GM18511 (cell line): ENCODE measurements around the gene ASCL5.

Source experiments
- ATAC-seq: cut with Tn5 transposase; IDR thresholded peaks from one replicate; pipeline ENCODE4 v1.9.1; 2021; ENCODE audit warnings: mild to moderate bottlenecking, moderate library complexity; ENCODE audit not compliant: unreplicated experiment

The ASCL5 gene

DNA sequence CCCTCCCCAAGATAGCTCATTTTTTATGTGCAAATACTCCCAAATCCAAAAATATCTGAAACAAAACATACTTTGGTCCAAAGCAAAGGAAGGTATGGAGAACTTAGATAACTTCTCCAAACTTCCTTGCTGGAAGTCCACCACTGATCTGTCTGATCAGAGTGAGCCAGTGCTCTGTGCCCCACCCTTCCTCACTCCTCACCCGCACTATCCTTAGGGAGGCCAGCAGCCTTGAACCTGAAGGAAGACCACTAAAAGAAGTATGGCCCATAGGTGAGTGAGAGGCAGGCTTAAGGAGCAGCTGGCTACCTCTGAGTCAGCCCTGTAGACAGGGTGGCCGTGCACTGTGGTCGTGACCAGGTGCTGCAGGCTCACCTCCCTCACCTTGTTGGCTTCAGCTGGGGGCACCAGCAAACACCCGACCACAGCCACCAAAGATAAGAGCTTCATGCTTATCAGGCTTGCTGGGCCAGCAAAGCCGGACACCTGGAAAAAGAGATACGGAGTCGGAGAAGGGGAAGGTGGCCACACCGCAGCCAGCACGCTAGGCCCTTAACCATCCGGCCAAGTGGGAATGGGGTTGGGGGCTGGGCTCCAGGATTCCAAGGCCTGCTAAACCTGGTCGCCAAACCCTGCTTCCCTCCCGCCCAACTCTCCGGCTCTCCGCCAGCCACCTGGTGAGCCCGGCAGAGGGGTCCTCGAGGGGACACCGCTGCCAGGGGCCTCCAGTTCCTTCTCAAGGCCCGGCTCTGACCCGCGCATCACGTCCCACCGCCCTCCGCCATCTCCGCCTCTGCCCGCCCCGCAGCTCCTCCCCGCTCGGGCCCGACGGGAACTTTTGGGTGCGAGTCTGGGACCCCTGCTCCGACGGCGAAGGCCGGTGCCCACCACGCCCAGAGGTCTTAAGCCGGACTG is 26.7 kb upstream of the ASCL5 start:
- ATAC-seq, result peak; percentile 85

DNA sequence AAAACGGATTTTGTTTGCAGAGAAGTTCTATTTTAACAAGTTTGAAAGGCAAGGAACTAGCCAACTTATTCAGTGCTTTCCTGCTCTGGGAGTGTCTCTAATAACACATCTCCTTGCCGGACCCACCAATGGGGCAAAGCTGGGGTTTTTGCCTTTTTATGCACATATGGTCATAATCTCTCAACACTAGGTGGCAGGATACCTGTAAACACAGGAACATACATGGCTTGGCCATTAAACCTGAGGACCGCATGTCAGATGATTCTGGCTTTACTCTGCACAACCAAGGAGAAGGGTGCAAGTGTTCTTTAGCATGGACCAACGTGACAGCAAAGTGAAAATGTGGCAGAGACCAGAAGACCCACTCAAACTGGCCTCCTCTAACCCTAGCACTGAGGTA is 22.4 kb upstream of the ASCL5 start:
- ATAC-seq, result no peak

DNA sequence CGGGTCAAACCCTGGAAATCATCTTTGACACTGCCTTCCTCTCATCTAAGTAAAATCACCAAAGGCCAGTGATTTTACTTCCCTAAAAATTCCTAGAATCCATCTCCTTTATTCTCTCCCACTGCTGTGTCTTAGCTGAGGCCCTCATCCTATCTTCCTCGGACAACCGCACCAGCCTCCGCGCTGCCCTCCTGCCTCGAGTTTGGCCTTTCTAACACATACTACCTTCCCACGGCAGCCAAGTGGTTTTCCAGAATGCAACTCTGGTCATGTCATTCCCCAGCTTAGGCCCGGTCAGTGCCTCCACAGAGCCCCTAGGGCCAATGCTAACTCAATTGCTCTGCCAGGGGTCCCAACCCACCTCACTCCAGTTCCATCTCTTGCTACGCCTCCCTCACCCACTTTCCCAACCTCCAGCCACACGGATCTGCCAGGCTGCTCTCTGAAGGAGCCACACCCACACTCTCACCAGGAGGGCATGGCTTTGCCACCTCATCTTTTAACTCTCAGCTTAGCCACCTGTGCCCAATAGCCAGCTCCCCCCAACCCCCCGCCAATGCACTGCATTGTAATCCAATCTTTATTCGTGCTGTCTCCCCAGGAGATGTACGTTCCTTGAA is 20.5 kb upstream of the ASCL5 start:
- ATAC-seq, result no peak

DNA sequence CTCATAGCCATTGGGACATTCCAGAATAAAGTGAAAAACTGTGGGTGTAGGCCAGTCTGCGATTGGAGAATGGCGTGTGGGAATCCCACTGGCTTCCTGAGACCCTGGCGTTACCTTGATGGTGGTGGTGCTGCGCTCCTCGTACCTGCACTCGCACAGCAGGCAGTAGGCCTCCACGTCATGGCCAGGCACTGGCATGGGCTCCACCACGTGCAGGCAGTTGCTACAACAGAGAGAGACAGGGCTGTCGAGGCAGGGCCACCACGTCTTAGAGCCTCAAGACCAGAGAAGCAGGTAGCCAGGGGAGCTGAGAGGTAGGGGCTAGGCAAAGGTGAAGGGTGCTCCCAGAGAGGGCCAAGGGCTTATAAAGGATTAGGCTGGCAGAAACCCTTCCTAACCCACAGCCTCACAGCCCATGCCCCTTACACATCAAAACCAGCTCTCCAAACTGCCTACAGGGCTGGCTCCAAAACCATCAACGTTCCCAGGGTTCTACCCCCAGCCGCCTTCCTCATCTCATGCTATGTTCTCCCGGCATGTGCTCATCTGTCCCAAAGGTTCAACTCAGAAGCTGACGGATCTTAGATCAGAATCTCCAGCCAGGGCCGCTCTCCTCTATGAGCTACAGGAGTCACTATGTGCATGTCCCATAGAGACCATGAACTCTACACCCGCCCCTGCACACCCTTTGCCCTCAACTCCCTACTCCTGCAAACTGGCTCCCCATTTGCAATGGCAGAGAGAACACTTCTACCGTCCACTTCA is 19.8 kb upstream of the ASCL5 start:
- no peak for ATAC-seq

DNA sequence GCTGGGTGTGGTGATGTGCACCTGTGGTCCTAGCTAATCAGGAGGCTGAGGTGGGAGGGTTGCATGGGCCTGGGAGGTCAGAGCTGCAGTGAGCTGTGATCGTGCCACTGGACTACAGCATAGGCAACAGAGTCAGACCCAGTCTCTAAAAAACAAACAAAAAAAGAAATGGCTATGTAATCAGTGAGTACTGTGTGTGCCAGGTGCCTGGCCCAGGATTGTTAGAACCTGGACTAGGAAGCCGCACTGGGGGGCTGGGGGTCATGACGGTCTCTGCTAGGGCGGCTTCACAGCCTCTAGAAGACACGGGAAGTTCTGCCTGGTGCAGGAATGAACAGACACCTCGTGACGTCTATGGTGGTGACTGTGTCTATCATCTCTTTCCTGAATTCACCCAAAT is 18.8 kb upstream of the ASCL5 start:
- ATAC-seq, result no peak

DNA sequence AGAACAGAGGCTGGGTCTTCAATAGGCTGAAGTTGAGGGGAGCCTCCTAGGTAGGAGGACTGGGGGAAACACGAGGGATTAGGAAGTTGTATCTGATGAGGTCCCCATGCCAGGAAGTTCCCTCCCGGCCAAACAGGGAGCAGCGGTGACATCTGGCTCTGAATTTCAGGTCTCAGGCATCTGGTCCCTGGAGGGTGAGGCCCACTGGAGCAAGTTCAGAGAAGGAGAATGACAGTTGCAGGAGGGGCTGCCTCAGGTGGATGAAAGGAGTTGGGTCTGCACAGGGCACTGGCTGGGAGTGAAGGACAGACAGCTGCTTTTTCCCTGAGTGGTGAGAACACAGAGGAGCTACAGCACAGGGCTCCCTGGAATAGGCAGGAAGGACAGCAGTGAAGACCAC is 18.1 kb upstream of the ASCL5 start:
- ATAC-seq, result no peak

DNA sequence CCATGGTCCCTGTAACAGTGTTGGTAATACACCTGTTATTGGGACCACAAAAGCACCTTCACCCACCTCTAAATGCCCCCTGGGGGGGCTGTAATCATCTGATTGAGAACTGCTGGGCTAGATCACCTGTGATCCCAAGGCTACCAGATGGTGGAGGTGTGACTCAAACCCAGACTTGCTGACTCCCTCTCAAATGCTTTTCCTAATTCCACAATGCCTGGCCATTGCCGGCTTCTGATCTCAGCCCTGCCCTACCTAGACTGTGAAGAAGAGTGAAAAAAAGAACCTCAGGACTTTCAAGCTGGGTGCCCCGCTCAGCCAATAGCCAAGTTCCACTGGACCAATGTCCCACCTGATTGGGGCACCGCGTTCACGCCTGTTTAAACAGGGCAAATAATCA is 17.7 kb upstream of the ASCL5 start:
- no peak for ATAC-seq

DNA sequence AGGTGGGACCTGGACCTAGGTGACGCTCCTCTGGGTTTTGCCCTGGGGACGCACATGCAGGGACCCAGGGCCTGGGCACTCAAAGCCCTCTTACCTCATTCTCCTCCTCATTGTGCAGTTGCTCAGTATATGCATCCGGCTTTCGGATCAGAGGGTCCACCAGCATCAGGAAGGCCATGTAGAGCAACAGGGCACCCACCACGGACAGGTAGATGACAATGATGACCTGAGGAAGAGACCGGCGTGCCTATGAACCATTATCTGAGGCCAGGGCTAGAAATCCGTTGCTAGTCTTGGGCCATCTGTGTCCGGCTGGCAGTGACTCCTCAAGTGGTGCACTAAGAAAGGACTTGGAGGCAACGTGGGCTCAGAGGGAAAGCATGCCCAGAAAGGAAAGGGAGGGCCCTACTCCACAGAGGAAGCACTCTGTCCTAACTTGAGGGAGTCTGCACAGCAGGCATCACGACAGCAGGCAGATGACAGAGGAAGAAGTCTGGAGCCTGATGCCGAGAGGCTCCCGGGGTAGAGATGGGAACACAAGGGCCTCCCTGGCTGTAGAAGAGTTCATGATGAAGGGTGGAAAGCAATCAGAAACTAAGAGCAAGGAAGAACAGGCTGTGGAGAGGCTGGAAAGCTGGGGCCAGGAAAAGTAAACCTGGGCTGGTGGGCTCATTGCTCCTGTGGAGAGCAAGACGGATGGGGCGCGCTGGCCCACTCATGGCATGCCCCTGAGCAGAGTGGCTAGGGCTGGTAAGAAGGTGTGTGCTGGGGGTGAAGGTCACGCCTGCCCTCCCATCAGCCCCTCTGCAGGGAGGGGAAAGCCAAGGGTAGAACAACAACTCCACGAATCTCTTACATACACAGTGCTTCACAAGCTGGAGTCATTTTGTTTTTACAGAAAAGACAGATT is 17.0 kb upstream of the ASCL5 start:
- ATAC-seq, result no peak

DNA sequence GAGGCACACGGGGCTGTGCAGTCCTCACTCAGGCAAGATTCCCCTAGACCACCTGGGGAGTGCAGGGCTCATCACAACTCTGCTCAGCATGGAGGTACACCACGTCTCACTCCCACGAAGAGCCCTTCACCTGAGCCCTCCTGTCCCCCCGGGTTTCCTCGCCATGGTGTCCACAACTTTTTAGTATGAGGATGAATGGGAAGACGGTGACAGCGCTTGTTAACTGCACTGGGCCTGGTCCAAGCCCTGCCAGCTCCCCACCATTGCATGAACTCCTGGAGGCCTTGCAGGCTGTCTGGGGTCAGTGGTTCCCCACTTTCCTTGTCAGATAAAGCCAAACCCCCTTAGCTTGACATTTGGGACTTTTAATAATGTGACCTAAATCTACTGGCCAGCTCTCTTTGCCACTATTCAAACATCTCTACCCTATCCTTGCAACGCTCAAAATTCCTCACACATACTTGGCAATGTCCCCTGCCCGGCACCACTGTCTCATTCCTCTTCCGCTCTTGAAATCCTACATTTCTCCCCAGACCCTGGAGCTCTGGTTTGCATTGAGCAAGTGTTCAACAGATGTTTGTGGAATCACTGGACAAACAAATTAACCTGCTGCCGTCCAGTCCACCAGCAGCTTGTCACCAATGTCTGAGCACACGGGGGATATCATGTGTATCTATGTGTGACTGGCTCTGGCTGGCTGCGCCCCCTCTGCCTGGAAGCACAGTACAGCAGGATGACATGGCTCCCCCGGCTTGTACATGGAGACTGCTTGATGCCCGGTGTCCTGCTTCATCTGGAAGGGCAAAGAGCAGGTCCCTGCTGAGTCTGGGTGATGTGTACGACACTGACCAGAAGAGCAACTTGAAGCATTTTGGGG is 16.1 kb upstream of the ASCL5 start:
- no peak for ATAC-seq

DNA sequence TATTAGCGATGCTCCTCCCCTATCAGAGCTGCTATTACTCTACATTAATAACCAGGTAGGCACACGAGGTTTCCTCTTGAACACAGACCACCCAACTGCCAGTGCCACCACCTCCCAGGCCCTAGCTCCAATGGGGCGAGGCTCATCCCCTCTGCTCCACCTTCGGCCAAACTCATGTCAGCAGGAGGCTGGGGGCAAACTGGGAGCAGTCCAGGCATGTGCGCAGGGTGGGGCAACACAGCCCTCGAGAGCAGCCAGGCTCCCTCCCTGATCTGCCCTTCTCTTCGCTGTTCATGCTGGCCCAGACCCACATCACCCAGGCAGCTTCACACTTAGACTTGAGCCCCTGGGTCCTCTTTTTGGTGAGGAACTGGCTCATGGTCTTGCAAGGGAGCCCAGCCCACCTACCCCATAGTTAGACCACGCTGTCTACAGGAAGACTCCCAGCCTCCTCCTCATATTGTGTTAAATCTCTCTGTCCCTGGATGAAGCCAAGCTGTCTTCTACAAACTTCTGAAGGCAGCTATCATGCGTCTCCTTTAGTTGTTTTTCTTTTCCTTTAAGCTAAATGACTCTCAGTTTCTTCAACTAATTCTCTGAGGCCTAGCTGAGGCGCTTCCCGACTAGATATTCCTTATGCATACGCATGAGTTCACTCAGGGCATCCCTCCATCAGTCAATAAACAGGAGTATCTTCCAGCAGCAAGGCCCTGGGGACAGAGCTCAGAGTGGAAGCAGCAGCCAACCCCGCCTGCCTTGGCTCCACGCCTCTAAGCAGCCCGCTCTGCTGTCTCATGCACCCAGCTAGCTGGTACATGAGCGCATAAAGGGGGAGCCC is 15.2 kb upstream of the ASCL5 start:
- no peak for ATAC-seq

DNA sequence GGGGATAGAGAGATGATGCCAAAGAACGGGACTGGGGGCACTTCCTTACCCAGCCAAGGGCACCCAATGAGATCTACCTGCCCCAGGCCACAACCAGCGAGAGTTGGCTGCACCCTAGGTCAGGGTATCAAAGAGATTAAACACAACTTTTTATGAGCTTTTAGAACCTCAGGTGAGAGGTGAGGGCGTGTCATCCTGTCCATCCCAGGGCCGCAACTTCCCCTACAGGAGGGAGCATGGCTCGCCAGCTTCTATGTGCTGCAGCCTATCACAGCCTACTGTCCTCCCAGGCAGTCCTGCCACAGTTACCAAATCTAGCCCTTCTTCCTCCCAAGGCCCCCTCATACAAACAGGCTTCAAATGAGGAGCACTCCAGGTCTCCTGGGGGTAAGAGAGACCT is 14.4 kb upstream of the ASCL5 start:
- ATAC-seq, result no peak

DNA sequence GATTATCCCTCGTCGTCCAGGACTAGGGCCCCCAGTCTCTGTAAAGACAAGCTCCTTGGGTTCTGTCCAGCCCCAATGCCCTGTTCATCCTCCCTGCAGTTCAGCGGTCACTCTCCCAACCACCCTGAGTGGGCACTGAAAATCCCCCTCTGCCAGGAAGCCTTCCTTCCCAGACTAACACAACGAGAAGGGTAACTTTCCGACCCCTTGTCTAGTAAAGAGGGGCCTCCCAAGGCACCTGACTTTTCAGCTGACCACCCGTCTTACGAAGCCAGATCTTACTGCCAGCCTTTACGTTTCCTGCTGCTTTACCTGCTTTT is 13.9 kb upstream of the ASCL5 start:
- no peak for ATAC-seq

DNA sequence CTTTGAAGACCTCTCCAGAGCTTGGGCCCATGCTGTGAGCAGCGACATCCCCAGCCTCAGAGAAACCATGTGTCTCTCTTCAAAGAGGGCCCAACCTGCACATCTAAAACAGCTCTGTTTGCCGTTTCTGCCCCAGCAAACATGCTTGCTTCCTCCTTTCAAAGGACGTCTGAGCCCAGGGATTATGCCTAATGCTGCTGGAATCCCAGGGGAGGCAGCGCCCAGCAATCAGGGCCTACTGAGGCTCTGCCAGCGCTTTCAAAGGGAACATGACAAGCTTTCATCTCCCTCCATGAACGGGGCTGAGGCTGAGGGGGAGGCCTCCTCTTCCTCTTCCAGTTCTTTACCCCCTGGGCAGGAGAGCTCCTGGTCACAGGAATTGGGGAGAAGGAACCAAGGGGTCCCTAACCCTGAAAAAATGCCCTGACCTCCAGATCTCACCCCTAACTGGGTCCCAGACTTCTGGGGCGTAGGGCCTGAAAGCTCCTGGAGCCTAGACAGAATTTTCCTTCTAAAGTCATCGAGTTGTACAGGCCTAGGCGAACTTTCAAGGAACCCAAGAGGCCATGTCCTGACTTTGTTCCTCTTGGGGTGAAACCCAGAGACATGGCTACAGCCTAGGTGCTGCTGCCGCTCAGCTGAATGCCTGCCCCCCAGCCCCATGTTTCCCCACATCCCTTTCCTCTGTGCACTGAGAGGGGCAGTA is 13.4 kb upstream of the ASCL5 start:
- ATAC-seq, result no peak

DNA sequence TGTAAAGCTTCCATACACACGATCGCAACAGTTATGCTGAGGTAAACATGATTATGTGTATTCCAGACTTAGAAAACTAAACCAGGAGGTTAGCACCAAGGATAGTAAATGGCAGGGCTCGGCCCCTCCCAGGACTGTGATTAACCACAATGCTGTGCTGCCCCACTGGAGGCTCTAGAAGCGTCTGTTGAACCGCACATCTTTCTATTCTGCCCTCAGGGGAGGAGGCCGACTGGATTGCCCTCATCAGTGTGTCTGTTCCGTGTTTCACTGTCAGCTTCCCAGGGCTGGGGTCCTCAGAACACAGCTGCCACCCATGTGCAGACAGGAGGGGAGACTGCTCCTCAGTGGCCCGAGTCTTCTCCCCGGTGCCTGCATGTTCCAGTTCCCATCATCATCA is 12.8 kb upstream of the ASCL5 start:
- ATAC-seq, result no peak

DNA sequence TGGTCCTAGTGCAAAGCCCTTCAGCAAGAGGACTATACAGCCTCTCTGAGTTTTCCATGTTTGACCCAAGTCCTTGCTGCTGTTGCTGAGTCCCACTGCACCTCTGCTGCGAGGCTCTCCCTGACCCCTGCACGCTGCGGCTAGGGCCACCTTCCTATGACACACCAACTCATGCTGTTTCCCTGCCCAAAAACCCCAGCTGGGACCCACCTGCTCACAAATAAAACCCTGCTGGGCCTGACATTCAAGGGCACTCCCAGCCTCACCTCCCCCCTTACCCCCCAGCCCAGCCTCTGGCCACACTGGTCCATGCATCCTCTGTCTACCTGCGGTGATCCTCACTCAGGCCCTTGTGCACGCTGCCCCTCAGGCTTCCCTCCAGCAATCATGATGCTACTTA is 12.3 kb upstream of the ASCL5 start:
- no peak for ATAC-seq

DNA sequence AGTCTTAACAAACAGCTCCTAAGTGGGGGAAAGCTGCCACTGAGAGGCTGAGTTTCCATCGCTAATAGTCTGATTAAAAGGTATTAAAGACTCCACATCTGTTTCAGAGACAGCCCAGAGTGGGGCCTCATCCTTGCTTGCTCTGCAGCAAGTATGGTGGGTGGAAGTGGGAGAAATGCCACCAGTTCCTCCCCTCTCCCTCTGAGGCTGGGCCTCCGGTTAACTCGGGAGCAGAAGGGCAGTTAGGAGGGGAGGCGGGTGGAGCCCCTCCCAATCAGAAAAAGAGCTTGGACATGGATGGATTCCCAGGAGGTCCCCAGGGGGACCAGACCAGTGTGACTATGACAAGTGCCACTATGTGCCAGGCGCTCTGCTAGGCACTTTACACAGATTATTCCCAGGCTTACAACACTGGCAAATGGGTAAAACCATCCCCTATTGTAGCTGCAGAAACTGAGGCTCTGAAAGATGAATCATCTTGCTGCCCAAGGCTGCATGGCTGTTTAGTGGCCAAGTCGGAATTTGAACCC is 11.4 kb upstream of the ASCL5 start:
- ATAC-seq, result no peak

DNA sequence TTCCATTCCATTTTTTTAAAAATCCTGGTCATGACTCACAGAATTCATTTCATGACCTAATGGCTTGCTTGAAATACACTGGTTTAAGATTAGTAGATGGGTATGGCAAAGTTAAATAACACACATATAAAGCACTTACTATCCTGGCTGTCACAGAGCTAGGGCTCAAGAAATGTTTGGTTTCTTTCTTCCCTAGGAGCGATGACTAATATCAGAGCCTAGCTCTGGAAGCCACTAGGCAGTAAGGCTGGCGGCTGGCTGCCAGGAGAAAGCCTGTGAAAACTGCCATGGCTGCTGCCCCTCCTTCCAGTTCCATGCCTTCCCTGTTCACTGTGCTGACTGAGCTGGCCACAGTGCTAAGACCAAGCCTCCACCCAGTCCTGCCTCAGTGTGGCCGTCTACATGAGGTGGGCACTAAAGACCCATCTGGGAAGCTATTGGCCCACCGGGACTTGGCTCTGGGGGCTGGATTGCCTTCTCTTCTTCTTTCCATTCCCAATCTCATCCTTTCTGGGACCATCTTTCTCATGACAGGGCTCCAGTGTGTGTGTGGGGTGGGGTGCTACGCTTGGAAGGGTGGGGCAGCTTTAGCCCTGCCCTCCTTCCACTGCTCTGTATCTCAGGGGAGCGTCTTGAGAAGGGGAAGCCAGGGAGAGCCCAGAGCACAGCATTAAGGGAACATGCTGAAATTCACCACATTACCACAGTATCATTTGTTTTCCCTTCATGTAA is 10.8 kb upstream of the ASCL5 start:
- ATAC-seq, result no peak

DNA sequence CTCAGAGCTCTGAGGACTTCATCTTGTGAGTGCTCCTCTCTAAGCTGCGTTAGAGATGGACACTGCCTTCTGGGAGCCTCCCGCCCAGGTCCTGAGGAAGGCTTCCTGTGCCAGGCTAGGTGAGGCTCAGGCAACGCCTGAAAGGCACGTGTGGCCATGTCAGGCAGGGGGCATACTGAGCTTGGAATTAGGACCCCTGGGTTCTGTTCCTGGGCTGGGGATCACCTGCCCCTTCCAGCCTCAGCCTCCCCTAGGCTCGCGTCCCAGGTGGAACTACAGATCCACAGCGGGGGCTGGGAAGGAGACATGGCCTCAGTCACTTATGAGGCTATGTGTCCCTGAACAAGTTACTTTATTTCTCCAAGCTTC is 10.0 kb upstream of the ASCL5 start:
- ATAC-seq, result no peak
